Dendritic cell treated with granulocyte-macrophage colony-stimulating factor and Interleukin-4, amounts not matched to agents 40 ng/mL and 50 ng/mL, for 4 days (primary cell): ENCODE data around the gene FRMD5.

Experiments used
- H3K27ac Mint-ChIP-seq: one replicate; pipeline ENCODE4 v1.8.0; 2022; ENCODE audit warnings: mild to moderate bottlenecking, mixed read lengths
- H3K27me3 Mint-ChIP-seq: one replicate; pipeline ENCODE4 v1.8.0; 2022; ENCODE audit warnings: mild to moderate bottlenecking, mixed read lengths
- H3K36me3 Mint-ChIP-seq: one replicate; pipeline ENCODE4 v1.8.0; 2022; ENCODE audit warnings: low read depth, mixed read lengths
- H3K4me1 Mint-ChIP-seq: one replicate; pipeline ENCODE4 v1.8.0; 2022; ENCODE audit warnings: low read depth, mixed read lengths
- H3K4me3 Mint-ChIP-seq: one replicate; pipeline ENCODE4 v1.8.0; 2022; ENCODE audit warnings: mild to moderate bottlenecking, moderate library complexity, mixed read lengths
- H3K9me3 Mint-ChIP-seq: one replicate; pipeline ENCODE4 v1.8.0; 2022; ENCODE audit warnings: mixed read lengths
- intact Hi-C: fragments of 100-400 bp; cut with micrococcal nuclease; formaldehyde crosslinking; loops from one replicate; pipeline ENCODE4 v1.15.0; 2022

FRMD5 gene

DNA sequence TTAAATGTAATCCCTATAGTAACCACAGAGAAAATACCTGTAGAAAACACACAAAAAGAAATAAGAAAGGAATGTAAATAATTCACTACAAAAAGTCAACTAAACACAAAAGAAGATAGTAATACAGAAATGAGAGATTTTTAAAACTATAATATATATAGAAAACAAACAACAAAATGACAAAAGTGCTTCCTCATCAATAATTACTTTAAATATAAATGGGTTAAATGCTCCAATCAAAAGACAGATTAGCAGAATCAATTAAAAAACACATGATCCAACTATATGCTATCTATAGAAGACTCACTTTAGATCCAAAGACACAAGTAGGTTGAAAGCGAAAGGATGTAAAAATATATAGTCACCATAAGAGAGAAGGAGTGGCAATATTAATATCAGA is 45.8 kb downstream of the FRMD5 start:
- Mint-ChIP-seq H3K4me1 (no peaks in the 10 kb centered on the region), H3K4me3 (no peak overlapping the region), H3K36me3 (no peaks in the 10 kb centered on the region), H3K9me3 (no peaks in the 10 kb centered on the region), H3K27me3 (peaks cover 5% of the 10 kb centered on the region), H3K27ac (no peak overlapping the region)
- intact Hi-C loops, result no loop called here

DNA sequence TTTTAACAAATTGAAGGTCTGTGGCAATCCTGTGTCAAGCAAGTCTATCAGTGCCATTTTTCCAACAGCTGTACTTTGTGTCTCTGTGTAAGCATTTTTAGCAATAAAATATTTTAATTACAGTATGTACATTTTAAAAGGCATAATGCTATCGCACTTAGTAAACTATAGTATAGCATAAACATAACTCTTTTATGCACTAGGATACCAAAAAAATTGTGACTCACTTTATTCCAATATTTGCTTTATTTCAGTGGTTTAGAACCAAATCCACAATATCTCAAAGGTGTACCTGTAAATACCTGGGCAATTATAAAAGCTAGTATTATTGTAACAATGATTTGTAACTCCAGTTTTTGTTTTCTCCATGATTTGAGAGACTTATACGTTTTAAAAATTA is 46.5 kb downstream of the FRMD5 start:
- H3K9me3 Mint-ChIP-seq, result no peaks in the 10 kb centered on the region
- no peaks in the 10 kb centered on the region for H3K4me1 Mint-ChIP-seq
- peaks cover 5% of the 10 kb centered on the region for H3K27me3 Mint-ChIP-seq
- intact Hi-C loops, result no loop called here
- no peaks in the 10 kb centered on the region for H3K36me3 Mint-ChIP-seq
- H3K27ac Mint-ChIP-seq, result no peak overlapping the region
- no peak overlapping the region for H3K4me3 Mint-ChIP-seq

- Mint-ChIP-seq H3K4me1 (no peaks in the 10 kb centered on the region), H3K27ac (no peak overlapping the region), H3K4me3 (no peak overlapping the region), H3K9me3 (no peaks in the 10 kb centered on the region), H3K36me3 (no peaks in the 10 kb centered on the region), H3K27me3 (peaks cover 5% of the 10 kb centered on the region)
- intact Hi-C loops, result no loop called here
These were observed 47.4 kb downstream of the FRMD5 start for GRCh38 chr15:44147636-44148035.

- no peak overlapping the region for H3K4me3 Mint-ChIP-seq
- no peaks in the 10 kb centered on the region for H3K4me1 Mint-ChIP-seq
- H3K27ac Mint-ChIP-seq, result no peak overlapping the region
These were observed 49.6 kb downstream of the FRMD5 start for GRCh38 chr15:44145495-44145894.

GRCh38 chr15:44144992-44145391 is 50.1 kb downstream of the FRMD5 start:
- H3K27ac Mint-ChIP-seq, result no peak overlapping the region
- H3K4me3 Mint-ChIP-seq, result no peak overlapping the region
- intact Hi-C loops, result no loop called here
- peaks cover 5% of the 10 kb centered on the region for H3K27me3 Mint-ChIP-seq
- no peaks in the 10 kb centered on the region for H3K36me3 Mint-ChIP-seq
- H3K9me3 Mint-ChIP-seq, result no peaks in the 10 kb centered on the region
- H3K4me1 Mint-ChIP-seq, result no peaks in the 10 kb centered on the region

More at GRCh38 chr15:44145495-44145894, 49.6 kb downstream of the FRMD5 start:
- Mint-ChIP-seq H3K27me3 (peaks cover 5% of the 10 kb centered on the region), H3K36me3 (no peaks in the 10 kb centered on the region), H3K9me3 (no peaks in the 10 kb centered on the region)
- intact Hi-C loops, result no loop called here

- H3K4me3 Mint-ChIP-seq, result no peak overlapping the region
- no peaks in the 10 kb centered on the region for H3K4me1 Mint-ChIP-seq
- no peaks in the 10 kb centered on the region for H3K9me3 Mint-ChIP-seq
- peaks cover 5% of the 10 kb centered on the region for H3K27me3 Mint-ChIP-seq
- H3K27ac Mint-ChIP-seq, result no peak overlapping the region
- intact Hi-C loops, result no loop called here
- H3K36me3 Mint-ChIP-seq, result no peaks in the 10 kb centered on the region
These were observed 50.9 kb downstream of the FRMD5 start for GRCh38 chr15:44144184-44144583.

GRCh38 chr15:44137750-44138149 is 57.3 kb downstream of the FRMD5 start:
- no peak overlapping the region for H3K4me3 Mint-ChIP-seq
- H3K27me3 Mint-ChIP-seq, result no peaks in the 10 kb centered on the region
- no peaks in the 10 kb centered on the region for H3K9me3 Mint-ChIP-seq
- H3K36me3 Mint-ChIP-seq, result no peaks in the 10 kb centered on the region
- H3K27ac Mint-ChIP-seq, result no peak overlapping the region
- H3K4me1 Mint-ChIP-seq, result no peaks in the 10 kb centered on the region
- intact Hi-C loops, result no loop called here

GRCh38 chr15:44136991-44137477 is 58.0 kb downstream of the FRMD5 start:
- Mint-ChIP-seq H3K9me3 (no peaks in the 10 kb centered on the region), H3K27me3 (no peaks in the 10 kb centered on the region), H3K4me1 (no peaks in the 10 kb centered on the region), H3K36me3 (no peaks in the 10 kb centered on the region), H3K27ac (no peak overlapping the region), H3K4me3 (no peak overlapping the region)
- intact Hi-C loops, result no loop called here

- H3K27me3 Mint-ChIP-seq, result peaks cover 6% of the 10 kb centered on the region
- H3K9me3 Mint-ChIP-seq, result no peaks in the 10 kb centered on the region
- H3K36me3 Mint-ChIP-seq, result no peaks in the 10 kb centered on the region
- H3K4me1 Mint-ChIP-seq, result no peaks in the 10 kb centered on the region
- no peak overlapping the region for H3K4me3 Mint-ChIP-seq
- intact Hi-C loops, result no loop called here
- H3K27ac Mint-ChIP-seq, result no peak overlapping the region
These were observed 63.0 kb downstream of the FRMD5 start for GRCh38 chr15:44132057-44132456.

DNA sequence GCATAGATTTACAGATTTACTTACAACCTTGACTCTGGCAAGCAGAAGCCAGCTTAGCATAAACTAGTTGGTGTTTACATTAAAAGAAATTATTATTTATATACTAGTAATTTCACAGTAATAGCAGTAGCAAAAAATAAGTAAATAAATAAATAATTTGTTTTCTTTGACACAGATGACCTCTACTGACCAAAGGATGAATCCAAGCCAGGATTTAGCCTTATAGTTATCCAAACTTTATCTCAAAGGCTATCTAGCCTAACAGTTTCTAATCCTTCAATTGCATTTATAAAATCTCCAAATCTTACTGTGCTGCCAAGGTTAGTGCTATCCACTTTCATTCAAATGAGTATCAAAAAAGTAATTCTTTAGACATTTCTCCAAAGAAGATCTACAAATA is 64.3 kb downstream of the FRMD5 start:
- Mint-ChIP-seq H3K4me3 (no peak overlapping the region), H3K36me3 (no peaks in the 10 kb centered on the region), H3K9me3 (no peaks in the 10 kb centered on the region), H3K27me3 (peaks cover 6% of the 10 kb centered on the region), H3K27ac (no peak overlapping the region), H3K4me1 (no peaks in the 10 kb centered on the region)
- intact Hi-C loops, result no loop called here

GRCh38 chr15:44129911-44130310 is 65.2 kb downstream of the FRMD5 start:
- no peak overlapping the region for H3K27ac Mint-ChIP-seq
- no peak overlapping the region for H3K4me3 Mint-ChIP-seq
- H3K9me3 Mint-ChIP-seq, result no peaks in the 10 kb centered on the region
- intact Hi-C loops, result no loop called here
- no peaks in the 10 kb centered on the region for H3K36me3 Mint-ChIP-seq
- peaks cover 6% of the 10 kb centered on the region for H3K27me3 Mint-ChIP-seq
- H3K4me1 Mint-ChIP-seq, result no peaks in the 10 kb centered on the region

- intact Hi-C loops, result no loop called here
- no peaks in the 10 kb centered on the region for H3K36me3 Mint-ChIP-seq
- no peaks in the 10 kb centered on the region for H3K4me1 Mint-ChIP-seq
- H3K9me3 Mint-ChIP-seq, result no peaks in the 10 kb centered on the region
- peaks cover 6% of the 10 kb centered on the region for H3K27me3 Mint-ChIP-seq
- no peak overlapping the region for H3K27ac Mint-ChIP-seq
- H3K4me3 Mint-ChIP-seq, result no peak overlapping the region
These were observed 66.6 kb downstream of the FRMD5 start for GRCh38 chr15:44128443-44128842.

GRCh38 chr15:44125879-44126278 is 69.2 kb downstream of the FRMD5 start:
- Mint-ChIP-seq H3K36me3 (no peaks in the 10 kb centered on the region), H3K4me1 (no peaks in the 10 kb centered on the region), H3K27me3 (peaks cover 6% of the 10 kb centered on the region), H3K9me3 (no peaks in the 10 kb centered on the region), H3K27ac (no peak overlapping the region), H3K4me3 (no peak overlapping the region)
- intact Hi-C loops, result no loop called here

- no peak overlapping the region for H3K27ac Mint-ChIP-seq
- no peaks in the 10 kb centered on the region for H3K4me1 Mint-ChIP-seq
- no peaks in the 10 kb centered on the region for H3K36me3 Mint-ChIP-seq
- H3K9me3 Mint-ChIP-seq, result no peaks in the 10 kb centered on the region
- peaks cover 4% of the 10 kb centered on the region for H3K27me3 Mint-ChIP-seq
- intact Hi-C loops, result no loop called here
- H3K4me3 Mint-ChIP-seq, result no peak overlapping the region
These were observed 92.3 kb downstream of the FRMD5 start for GRCh38 chr15:44102675-44103254.

GRCh38 chr15:44101944-44102343 is 93.1 kb downstream of the FRMD5 start:
- intact Hi-C loops, result no loop called here

More at GRCh38 chr15:44101944-44102343, 93.1 kb downstream of the FRMD5 start:
- Mint-ChIP-seq H3K4me3 (no peak overlapping the region), H3K27ac (no peak overlapping the region), H3K36me3 (no peaks in the 10 kb centered on the region), H3K27me3 (peaks cover 4% of the 10 kb centered on the region), H3K4me1 (no peaks in the 10 kb centered on the region), H3K9me3 (no peaks in the 10 kb centered on the region)
